SK-N-SH (cell line): ENCODE results near the gene GLIS1. TPM values are rescaled to one million over a fixed set of nuclear protein-coding genes. Genes with fewer than 3 reads are reported as not detected.

ENCODE experiments used
- CTCF ChIA-PET: fragments of 300-600, 350-600 bp; formaldehyde crosslinking; extraction: SDS; loops from one replicate; lab custom pipeline; 2021; lab: Yijun Ruan, JAX
- POLR2A ChIA-PET: fragments of 350-600 bp; sonication (Branson Sonifier 250); formaldehyde crosslinking; extraction: SDS; loops from one replicate; lab custom pipeline; 2020; ENCODE audit warnings: antibody characterized with exemption, inconsistent platforms; lab: Yijun Ruan, JAX
- DNase-seq: peaks from one replicate; pipeline ENCODE4 v3.0.0; 2012
- H2AFZ ChIP-seq: fragments of 200-600 bp; sonication (generic); 2 replicates; pipeline ENCODE4 v1.8.1; 2016; ENCODE audit warnings: antibody characterized with exemption, mild to moderate bottlenecking, low read depth
- H3F3A ChIP-seq: fragments of 200-600 bp; sonication (generic); replicated peaks from 2 replicates; pipeline ENCODE3; 2016; ENCODE audit warnings: antibody characterized with exemption, mild to moderate bottlenecking; ENCODE audit not compliant: insufficient read depth
- H3K27ac ChIP-seq, 2 experiments: fragments of 200-500 bp in 1 of 2; fragments of 200-600 bp in 1 of 2; sonication (Bioruptor generic) in 1 of 2; sonication (generic), shearing (Covaris generic) in 1 of 2; 2 replicates each; pipeline versions ENCODE4 v1.5.1 to v1.6.1; 2014 to 2016; ENCODE audit warnings: low read depth in 2 of 2, inconsistent platforms in 1 of 2, low read length in 1 of 2, mild to moderate bottlenecking in 1 of 2, mixed read lengths in 1 of 2
- H3K27me3 ChIP-seq: fragments of 200-600 bp; sonication (generic), shearing (Covaris generic); 2 replicates; pipeline ENCODE4 v1.6.1; 2016; ENCODE audit warnings: mixed run types; ENCODE audit not compliant: insufficient read depth
- H3K36me3 ChIP-seq, 2 experiments: fragments of 200-500 bp in 1 of 2; fragments of 200-600 bp in 1 of 2; sonication (Bioruptor generic) in 1 of 2; sonication (generic) in 1 of 2; replicated peaks in 1 of 2; 2 replicates each; pipeline versions ENCODE3 to v1.5.1; 2014 to 2016; ENCODE audit warnings: low read length in 1 of 2, mild to moderate bottlenecking in 1 of 2; ENCODE audit not compliant: insufficient read depth in 2 of 2, control insufficient read depth in 1 of 2
- H3K4me1 ChIP-seq, 2 experiments: fragments of 200-500 bp in 1 of 2; fragments of 200-600 bp in 1 of 2; sonication (Bioruptor generic) in 1 of 2; sonication (generic), shearing (Covaris generic) in 1 of 2; 2 replicates each; pipeline versions ENCODE4 v1.5.1 to v1.6.1; 2014 to 2016; ENCODE audit warnings: low read depth in 1 of 2, low read length in 1 of 2, mixed run types in 1 of 2; ENCODE audit not compliant: insufficient read depth in 2 of 2, control insufficient read depth in 1 of 2
- H3K4me2 ChIP-seq: fragments of 200-600 bp; sonication (generic), shearing (Covaris generic); 2 replicates; pipeline ENCODE4 v1.6.1; 2017; ENCODE audit warnings: mixed run types
- H3K4me3 ChIP-seq, 2 experiments: fragments of 200-500 bp in 1 of 2; fragments of 200-600 bp in 1 of 2; sonication (Bioruptor generic) in 1 of 2; sonication (generic), shearing (Covaris generic) in 1 of 2; 2 replicates each; pipeline versions ENCODE4 v1.5.1 to v1.8.1; 2014 to 2016; ENCODE audit warnings: low read depth in 2 of 2, inconsistent platforms in 1 of 2, low read length in 1 of 2, mild to moderate bottlenecking in 1 of 2, mixed read lengths in 1 of 2, moderate library complexity in 1 of 2
- H3K79me2 ChIP-seq: fragments of 200-600 bp; sonication (generic); 2 replicates; pipeline ENCODE4 v1.8.1; 2017; ENCODE audit warnings: mild to moderate bottlenecking; ENCODE audit not compliant: insufficient read depth
- H3K9ac ChIP-seq: fragments of 200-600 bp; sonication (generic); 2 replicates; pipeline ENCODE4 v1.6.1; 2017; ENCODE audit warnings: mixed run types
- H3K9me2 ChIP-seq: fragments of 200-600 bp; sonication (generic); 2 replicates; pipeline ENCODE4 v1.6.1; 2017; ENCODE audit warnings: mixed run types
- H3K9me3 ChIP-seq: fragments of 200-600 bp; sonication (generic); 2 replicates; pipeline ENCODE4 v1.6.1; 2017; ENCODE audit warnings: mixed run types, mild to moderate bottlenecking, moderate library complexity
- H4K20me1 ChIP-seq: fragments of 200-600 bp; sonication (generic); 2 replicates; pipeline ENCODE4 v1.6.1; 2017; ENCODE audit warnings: mild to moderate bottlenecking, mixed run types; ENCODE audit not compliant: insufficient read depth
- CTCF ChIP-seq: fragments of 200-600 bp; sonication (generic); IDR thresholded peaks from 2 replicates; pipeline ENCODE4 v1.6.1; 2017; ENCODE audit warnings: antibody characterized with exemption, mild to moderate bottlenecking, moderate library complexity
- EP300 ChIP-seq, 2 experiments: IDR thresholded peaks; 2 replicates each; pipeline versions ENCODE4 v1.4.0 to v1.6.1; 2012; ENCODE audit warnings: borderline replicate concordance in 1 of 2, low read depth in 1 of 2, low read length in 1 of 2
- POLR2AphosphoS5 ChIP-seq: IDR thresholded peaks from 2 replicates; pipeline ENCODE4 v1.6.1; 2012; ENCODE audit warnings: low read depth, low read length
- RAD21 ChIP-seq: IDR thresholded peaks from 2 replicates; pipeline ENCODE4 v1.6.1; 2012; ENCODE audit warnings: mild to moderate bottlenecking, low read length
- SIN3A ChIP-seq: IDR thresholded peaks from 2 replicates; pipeline ENCODE4 v1.6.1; 2012; ENCODE audit warnings: low read depth, mild to moderate bottlenecking, low read length, moderate library complexity, borderline replicate concordance
- SMC3 ChIP-seq: IDR thresholded peaks from 2 replicates; pipeline ENCODE4 v1.6.1; 2012; ENCODE audit warnings: low read depth, low read length, improper control_type of control experiment
- YY1 ChIP-seq: IDR thresholded peaks from 2 replicates; pipeline ENCODE4 v1.4.0; 2012; ENCODE audit warnings: low read depth, mild to moderate bottlenecking
- WGBS: methylation state at CpG from one replicate; pipeline ENCODE4 v1.1.6; 2017; ENCODE audit warnings: low lambda C conversion rate; 5-methylcytosine and 5-hydroxymethylcytosine counted together
- polyA plus RNA-seq, 3 experiments: library from polyadenylated mRNA; depleted of rRNA; stranded (reverse); fragments of >200 nt; gene quantifications; 2 replicates each; pipeline ENCODE4 v1.2.3, GENCODE V29; 2012
- TF ChIP-seq, protein P1 (sequence below): IDR thresholded peaks from 2 replicates; pipeline ENCODE4 v1.6.1; 2012; ENCODE audit warnings: mild to moderate bottlenecking, low read depth, low read length, moderate library complexity

GLIS1 gene
- polyA plus RNA-seq, 1 of the 3 experiments (the other 2 are of a cell fraction), result 0.13 TPM

DNA sequence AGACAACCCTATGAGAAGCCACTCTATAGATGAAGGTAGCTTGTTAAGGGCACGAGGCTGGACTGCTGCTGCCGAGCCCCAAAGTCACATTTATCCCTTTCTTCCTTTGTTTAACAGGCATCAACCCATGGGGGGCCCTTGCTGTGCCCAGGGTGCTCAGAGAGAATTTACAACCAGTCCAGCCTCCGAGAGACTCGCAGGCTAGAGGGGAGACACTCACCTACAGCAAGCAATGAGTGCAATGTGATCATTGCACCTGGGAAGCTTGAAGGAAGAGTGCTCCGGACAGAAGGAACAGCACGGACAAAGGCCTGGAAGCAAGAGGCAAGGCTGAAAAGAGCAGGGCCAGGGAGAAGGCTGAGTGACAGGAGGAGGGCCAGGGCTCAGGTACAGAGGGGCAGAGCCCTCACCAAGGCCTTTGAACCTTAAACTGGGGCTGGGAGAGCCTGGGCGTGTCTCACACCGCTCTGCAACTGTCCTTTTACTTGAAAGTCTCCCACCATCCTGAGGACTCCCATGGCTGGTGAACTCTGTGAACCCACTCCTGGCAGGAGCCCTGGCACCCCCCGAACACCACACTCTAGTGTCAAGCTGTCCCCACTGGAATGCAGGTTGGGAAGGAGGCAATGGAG is 252.5 kb downstream of the GLIS1 start:
- Histone ChIP-seq H4K20me1 (no peaks in the 10 kb centered on the region), H3F3A (no peaks in the 10 kb centered on the region), H3K4me3 (no peak overlapping the region), H3K27ac (no peak overlapping the region), H3K4me2 (no peak overlapping the region), H3K4me1 (peaks cover 0 to 19% of the 10 kb centered on the region in 2 experiments; a peak in 1 of 4 replicates), H3K36me3 (no peaks in the 10 kb centered on the region), H3K27me3 (no peaks in the 10 kb centered on the region; the same call in 1 of the 2 replicates), H3K9me2 (no peaks in the 10 kb centered on the region), H3K9ac (no peak overlapping the region), H3K9me3 (no peaks in the 10 kb centered on the region), H3K79me2 (no peaks in the 10 kb centered on the region), H2AFZ (no peak overlapping the region)
- TF ChIP-seq POLR2AphosphoS5 (no peak), YY1 (no peak)
- ChIA-PET POLR2A (no interaction called here), CTCF (interaction anchor here (0.8 to 8.7 kb wide), 56 partner anchors 9 to 1125 kb away, joined by 3 to 131 read pairs (median 6); partner anchors contain the start of gene GLIS1)
- no peak for DNase-seq
- 61% methylated on average over 9 of the region's 9 CpGs for WGBS

GRCh38 chr1:53485478-53486394 is 253.2 kb downstream of the GLIS1 start:
- TF ChIP-seq EP300 (IDR thresholded peaks at IDR 0.05; ENCODE audit: borderline replicate concordance in 1 of 2, low read depth in 1 of 2, low read length in 1 of 2), result no peak
- TF ChIP-seq, protein P1, sequence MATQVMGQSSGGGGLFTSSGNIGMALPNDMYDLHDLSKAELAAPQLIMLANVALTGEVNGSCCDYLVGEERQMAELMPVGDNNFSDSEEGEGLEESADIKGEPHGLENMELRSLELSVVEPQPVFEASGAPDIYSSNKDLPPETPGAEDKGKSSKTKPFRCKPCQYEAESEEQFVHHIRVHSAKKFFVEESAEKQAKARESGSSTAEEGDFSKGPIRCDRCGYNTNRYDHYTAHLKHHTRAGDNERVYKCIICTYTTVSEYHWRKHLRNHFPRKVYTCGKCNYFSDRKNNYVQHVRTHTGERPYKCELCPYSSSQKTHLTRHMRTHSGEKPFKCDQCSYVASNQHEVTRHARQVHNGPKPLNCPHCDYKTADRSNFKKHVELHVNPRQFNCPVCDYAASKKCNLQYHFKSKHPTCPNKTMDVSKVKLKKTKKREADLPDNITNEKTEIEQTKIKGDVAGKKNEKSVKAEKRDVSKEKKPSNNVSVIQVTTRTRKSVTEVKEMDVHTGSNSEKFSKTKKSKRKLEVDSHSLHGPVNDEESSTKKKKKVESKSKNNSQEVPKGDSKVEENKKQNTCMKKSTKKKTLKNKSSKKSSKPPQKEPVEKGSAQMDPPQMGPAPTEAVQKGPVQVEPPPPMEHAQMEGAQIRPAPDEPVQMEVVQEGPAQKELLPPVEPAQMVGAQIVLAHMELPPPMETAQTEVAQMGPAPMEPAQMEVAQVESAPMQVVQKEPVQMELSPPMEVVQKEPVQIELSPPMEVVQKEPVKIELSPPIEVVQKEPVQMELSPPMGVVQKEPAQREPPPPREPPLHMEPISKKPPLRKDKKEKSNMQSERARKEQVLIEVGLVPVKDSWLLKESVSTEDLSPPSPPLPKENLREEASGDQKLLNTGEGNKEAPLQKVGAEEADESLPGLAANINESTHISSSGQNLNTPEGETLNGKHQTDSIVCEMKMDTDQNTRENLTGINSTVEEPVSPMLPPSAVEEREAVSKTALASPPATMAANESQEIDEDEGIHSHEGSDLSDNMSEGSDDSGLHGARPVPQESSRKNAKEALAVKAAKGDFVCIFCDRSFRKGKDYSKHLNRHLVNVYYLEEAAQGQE, result no peak
- TF ChIP-seq SIN3A, result no peak
- peak; percentile 98 for TF ChIP-seq RAD21
- TF ChIP-seq CTCF, result peak; percentile 93
- peak; percentile 96 for TF ChIP-seq SMC3
- no peaks in the 10 kb centered on the region for H4K20me1 ChIP-seq
- H3F3A ChIP-seq, result no peaks in the 10 kb centered on the region
- H3K9me2 ChIP-seq, result no peaks in the 10 kb centered on the region
- no peaks in the 10 kb centered on the region for H3K9me3 ChIP-seq
- H3K4me3 ChIP-seq, result peak overlapping the region in 1 of 2 experiments; percentile 38; a peak in 1 of 4 replicates
- H3K4me2 ChIP-seq, result no peak overlapping the region
- H3K27me3 ChIP-seq, result no peaks in the 10 kb centered on the region; the same call in 1 of the 2 replicates
- no peaks in the 10 kb centered on the region for H3K36me3 ChIP-seq
- DNase-seq, result peak; percentile 92
- POLR2A ChIA-PET, result no interaction called here
- 28% methylated on average over 13 of the region's 27 CpGs for WGBS
- H3K27ac ChIP-seq, result no peak overlapping the region
- no peak overlapping the region for H2AFZ ChIP-seq
- H3K79me2 ChIP-seq, result no peaks in the 10 kb centered on the region
- H3K4me1 ChIP-seq, result peaks cover 0 to 19% of the 10 kb centered on the region in 2 experiments; a peak in 1 of 4 replicates
- CTCF ChIA-PET, result interaction anchor here (0.5 to 8.7 kb wide), 86 partner anchors 8 to 1126 kb away, joined by 3 to 131 read pairs (median 6); partner anchors contain the start of gene GLIS1
- H3K9ac ChIP-seq, result no peak overlapping the region
